ENCODE data around the gene NISCH.

The NISCH gene

GRCh38 chr3:52447512-52448355 lies 7.7 kb upstream of the NISCH start:
- DNase-seq: no peak

DNA sequence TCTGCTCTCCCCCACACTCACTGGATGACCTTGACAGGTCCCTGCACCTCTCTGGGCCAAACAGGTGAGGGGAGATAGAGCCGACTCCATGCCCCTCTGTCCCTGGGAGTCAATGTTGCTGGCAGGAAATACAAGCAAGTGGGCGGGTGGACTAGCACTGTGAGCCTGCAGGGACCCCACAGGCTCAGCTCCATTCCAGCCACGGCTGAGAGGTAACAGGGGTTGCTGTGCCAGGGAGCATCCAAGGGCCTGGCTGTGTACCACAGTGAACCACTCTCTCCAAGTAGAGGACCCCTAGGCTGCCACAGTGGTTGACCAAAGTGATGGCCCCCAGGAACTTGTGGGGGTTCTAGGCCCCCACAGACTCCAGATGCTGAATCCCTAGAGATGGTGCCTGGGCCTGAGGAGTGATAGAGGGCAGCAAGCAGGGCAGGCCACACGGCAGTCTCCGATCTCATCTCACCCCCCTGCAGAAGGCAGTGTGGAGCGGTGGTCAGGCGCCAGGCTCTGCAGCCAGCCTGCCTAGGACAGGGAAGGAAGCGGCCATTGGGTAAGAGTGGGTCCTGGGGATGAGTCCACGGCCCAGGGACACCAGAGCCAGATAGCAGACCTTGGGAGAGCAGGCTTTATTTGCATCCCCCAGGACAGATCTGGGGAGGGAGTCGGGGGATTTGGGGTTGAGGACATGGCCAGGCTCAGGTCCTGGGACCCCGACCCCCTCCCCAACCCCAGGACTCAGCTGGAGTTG lies 4.7 kb upstream of the NISCH start:
- DNase-seq: no peak

- DNase-seq: no peak
Observed at GRCh38 chr3:52451237-52452083, 3.9 kb upstream of the NISCH start.

GRCh38 chr3:52452126-52452525 lies 3.3 kb upstream of the NISCH start:
- DNase-seq: no peak

- no peak for DNase-seq
Observed at GRCh38 chr3:52452570-52453221, 2.7 kb upstream of the NISCH start.

DNA sequence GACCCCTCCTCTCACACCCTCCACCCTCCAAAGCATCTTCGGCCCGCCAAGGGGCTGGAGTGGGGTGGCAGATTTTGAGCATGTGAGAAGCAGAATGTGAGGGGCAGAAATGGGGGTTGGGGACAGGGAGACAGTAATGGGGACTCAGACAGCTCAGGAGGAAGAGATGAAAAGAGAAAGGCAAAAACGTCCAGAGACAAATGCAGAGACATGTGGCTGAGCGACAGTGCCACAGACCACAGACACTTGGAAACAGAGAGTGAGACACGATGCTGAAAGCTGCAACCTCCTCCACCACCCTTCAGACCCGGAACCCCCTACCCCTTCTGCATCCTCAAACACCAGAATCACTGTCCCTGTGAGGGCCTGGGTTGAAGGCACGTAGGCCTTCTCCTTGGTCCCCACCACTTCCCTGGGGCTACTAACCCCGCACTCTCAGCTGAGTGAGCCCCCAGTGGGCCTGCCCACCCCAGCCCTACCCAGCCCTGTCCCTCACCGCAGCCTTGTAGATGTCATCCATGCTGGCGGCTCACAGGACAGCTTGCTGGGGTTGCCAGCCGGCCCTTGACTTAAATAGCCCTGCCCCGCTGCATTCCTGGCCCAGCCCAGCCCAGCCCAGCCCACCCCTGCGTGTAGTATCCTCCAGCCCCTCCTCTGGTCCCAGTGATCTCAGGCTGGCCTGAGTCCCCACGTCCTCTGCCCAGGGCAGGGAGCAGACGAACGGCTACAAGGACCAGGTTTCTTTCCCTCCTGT lies 1.7 kb upstream of the NISCH start, which contains the start of gene TNNC1:
Gene TNNC1 (minus strand): TSS at position 546 of the 754 bp plus-strand sequence. CDS start 26 bp downstream, at position 520.
- no peak for DNase-seq

DNA sequence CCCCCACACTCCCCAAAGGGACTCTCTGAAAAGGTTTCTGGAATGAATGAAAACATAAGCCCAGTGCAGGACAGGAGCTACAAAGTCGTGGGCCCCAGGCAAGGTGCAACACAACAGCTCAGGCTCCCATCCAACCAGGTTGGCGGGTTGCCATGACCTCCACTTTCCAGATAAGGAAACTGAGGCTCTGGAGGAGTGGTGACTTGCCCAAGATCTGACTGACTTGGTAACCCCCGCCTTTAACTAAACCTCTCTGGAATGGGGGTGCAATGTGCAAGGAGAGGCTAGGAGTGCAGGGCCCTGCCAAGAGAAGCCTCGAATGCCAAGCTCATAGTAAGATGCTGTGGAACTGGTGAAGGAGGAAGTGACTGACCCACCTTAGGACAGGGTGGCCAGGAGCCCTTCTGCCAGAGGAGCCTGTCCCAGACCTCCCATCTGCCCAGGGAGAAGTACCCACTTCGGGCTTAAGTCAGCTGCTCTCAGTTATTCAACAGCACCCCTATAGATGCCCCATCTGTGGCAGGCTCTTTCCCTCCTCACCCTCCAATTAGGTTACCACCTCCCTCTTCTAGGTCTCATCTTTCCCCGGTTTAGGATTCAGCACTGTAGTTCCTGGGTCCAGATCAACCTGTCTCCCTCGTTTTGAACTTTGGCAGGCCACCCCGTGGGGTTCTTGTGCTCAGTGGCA lies 1.0 kb upstream of the NISCH start:
- DNase-seq: no peak

GRCh38 chr3:52454938-52455282 lies 494 bp upstream of the NISCH start:
- no peak for DNase-seq

GRCh38 chr3:52456169-52456799 lies 880 bp downstream of the NISCH start:
- no peak for DNase-seq

DNA sequence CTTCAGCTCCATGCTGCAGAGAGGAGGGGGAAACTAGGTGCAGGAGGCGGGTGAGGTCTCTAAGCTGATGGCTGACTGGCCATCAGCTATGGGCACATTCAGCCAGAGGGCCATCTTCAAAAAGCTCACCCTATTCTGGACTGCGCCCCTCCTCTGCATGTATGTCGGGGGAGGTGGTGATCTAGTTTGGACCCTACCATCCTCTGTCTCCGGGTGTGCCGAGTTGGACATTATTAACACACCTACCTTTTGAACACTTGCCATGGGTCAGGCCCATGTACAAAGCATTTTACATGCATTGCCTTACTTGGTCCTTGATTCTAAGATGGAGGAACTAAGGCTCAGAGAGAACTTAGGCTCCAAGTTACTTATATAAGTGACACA lies 1.4 kb downstream of the NISCH start:
- no peak for DNase-seq

- DNase-seq: no peak
Observed at GRCh38 chr3:52458031-52458760, 2.8 kb downstream of the NISCH start.

GRCh38 chr3:52458770-52459545 lies 3.6 kb downstream of the NISCH start:
- no peak for DNase-seq

DNA sequence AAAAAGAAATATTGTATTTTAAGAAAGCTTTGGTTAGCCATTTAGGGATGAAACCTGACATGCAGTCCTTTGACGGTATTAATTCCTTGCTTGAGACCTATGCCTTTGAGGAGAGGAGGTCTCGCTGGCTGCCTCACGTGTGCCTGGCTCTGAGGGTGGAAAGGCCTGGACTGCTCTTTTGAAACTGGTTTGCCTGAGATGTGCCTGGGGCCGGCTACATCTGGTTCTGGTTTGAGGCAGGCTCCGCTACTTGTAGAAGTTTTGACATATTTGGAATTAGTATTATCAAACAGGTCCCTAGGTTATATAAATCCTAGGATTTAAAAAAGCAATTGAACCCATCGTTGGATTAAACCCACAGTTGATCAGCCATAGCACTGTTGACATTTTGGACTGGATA lies 6.5 kb downstream of the NISCH start:
- no peak for DNase-seq

DNA sequence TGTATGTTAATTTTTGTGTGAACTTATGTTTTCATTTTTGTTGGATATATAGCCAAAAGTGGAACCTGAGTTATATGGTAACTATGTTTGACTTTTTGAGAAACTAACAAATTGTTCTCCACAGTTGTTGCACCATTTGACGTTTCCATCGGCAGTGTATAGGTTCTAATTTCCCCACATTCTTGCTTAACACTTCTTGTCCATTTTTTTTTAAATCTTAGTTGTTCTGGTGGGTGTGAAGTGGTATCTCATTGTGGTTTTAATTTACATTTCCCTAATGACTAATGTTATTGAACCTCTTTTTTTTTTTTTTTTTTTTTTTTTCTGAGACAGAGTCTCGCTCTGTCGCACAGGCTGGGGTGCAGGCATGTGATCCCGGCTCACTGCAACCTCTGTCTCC lies 8.0 kb downstream of the NISCH start:
- no peak for DNase-seq

DNA sequence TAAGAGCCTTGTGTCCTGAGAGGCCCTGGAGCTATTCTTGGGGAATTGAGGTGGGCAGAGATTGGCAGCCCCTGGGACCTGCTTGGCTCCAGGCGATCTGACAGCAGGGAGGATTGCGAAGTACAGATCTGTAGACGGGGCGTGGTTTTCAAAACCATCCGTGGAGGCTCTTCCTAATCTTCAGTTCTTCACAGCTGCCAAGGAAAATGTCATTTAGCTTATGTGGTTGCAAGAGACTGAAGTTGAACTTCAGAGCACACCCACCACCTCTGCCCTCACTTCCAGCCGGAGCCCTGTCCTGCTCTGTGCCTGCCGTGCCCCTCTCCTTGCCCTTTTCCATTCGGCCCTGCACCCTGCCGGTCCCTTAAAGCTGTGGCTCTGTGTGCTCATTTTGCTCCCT lies 12.9 kb downstream of the NISCH start:
- DNase-seq: no peak

DNA sequence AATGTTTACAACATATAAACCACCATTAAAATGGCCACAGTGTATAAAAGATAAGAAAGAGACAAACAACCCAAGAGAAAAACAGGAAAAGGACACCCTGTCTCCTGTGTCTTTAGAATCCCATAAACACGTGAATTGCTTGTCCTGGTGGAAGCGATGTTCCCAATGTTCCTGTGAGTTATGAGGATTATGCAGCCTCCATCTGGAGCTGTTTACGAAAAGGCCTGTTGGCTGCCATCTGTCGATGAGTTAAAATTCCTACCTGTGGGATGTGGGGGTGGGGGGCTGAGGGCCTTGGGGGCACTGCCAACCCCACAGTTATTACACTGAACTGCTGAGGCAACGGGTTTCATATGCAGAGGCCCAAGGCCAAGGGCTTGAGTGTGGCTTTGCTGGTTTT lies 13.6 kb downstream of the NISCH start:
- DNase-seq: no peak

DNA sequence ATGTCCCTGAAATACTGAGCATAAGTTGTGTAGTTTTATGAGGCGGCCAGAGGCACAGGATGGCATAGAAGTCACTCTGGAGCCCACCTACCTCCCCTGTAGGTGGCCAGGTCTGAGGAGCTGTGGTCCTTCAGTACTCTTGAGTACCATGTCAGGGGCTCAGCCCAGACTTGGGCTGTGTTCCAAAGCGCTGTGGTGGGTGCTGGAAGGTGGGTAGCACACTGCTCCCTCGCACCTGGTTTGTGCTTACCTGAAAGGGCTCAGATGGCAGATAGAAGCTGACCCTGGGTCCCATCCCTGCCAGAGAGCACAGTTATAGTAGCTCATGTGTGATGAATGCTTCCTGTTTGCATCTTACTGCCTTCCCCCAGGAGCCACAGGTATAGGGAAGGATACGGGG lies 15.5 kb downstream of the NISCH start:
- no peak for DNase-seq

DNA sequence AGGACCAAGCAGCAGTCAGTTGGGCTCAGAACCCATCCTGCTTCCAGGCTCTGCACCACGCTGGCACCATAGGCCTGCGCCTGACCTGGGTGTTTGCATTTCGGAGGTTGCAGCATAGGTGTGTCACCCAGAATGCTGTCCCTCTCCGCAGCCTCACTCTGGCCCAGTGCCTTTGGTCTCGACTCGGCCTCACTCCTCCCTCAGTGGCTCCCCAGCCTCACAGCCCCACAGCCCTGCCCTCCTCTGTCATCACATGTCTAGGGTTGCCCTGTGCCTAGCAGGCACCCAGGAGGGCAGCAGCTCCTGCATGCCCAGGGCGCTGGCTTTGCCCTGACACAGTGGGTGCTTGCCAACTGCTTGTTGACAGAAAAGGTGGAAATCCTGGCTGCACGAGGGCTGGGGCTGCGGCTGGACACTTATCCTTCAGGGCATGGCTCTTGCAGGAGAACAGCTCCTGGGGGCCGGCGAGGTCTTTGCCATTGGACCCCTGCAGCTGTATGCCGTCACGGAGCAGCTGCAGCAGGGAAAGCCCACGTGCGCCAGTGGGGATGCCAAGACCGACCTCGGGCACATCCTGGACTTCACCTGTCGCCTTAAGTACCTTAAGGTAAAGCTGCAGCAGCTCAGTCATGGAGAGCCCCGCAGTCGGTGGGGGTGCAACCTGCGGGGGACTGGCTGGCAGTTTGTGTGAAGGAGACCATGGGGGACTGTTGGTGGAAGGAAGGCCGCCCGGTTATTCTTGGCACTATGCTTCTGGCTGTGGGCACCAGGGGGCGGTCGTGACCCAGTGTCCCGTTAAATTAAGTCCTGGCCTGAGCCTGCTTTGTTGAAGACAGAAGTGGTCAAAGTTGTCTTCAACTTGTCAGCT lies 16.2 kb downstream of the NISCH start:
- peak; percentile 41 for DNase-seq
